Measurements from ENCODE around the gene OR6V1. TPM values are rescaled to one million over a fixed set of nuclear protein-coding genes. Genes with fewer than 3 reads are reported as not detected.

OR6V1 gene
- total RNA-seq, 1 donor from 2014 or later, result not detected

DNA sequence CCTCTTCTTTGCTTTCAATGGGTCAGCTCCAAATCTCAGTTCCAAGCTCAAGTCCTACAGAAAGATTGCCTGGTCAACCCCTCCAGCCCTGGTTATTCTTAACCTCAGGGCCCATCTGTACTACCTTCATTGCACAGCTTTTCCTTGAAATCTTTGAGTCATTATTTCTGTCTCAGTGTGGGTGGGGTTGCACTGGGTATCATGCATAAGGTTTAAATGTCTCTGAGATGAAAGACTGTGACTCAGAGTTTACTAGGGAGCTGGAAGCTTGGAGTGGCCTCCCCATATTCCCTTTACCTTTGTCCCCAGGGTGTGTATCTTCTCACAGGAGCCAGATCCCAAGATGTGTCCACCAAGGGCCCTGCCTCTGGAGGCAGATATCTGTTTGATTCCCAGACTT lies 3.3 kb upstream of the OR6V1 start:
- Mint-ChIP-seq H3K4me1 (ENCODE audit: low read depth, unreplicated experiment) (no peaks in the 10 kb centered on the region), H3K4me3 (ENCODE audit: unreplicated experiment) (no peak overlapping the region), H3K36me3 (ENCODE audit: low read depth, unreplicated experiment) (no peaks in the 10 kb centered on the region), H3K27ac (ENCODE audit: unreplicated experiment) (no peak overlapping the region), H3K9me3 (ENCODE audit: unreplicated experiment) (no peaks in the 10 kb centered on the region), H3K27me3 (ENCODE audit: low read depth, unreplicated experiment) (peaks cover 13% of the 10 kb centered on the region)
- TF ChIP-seq, protein P1, sequence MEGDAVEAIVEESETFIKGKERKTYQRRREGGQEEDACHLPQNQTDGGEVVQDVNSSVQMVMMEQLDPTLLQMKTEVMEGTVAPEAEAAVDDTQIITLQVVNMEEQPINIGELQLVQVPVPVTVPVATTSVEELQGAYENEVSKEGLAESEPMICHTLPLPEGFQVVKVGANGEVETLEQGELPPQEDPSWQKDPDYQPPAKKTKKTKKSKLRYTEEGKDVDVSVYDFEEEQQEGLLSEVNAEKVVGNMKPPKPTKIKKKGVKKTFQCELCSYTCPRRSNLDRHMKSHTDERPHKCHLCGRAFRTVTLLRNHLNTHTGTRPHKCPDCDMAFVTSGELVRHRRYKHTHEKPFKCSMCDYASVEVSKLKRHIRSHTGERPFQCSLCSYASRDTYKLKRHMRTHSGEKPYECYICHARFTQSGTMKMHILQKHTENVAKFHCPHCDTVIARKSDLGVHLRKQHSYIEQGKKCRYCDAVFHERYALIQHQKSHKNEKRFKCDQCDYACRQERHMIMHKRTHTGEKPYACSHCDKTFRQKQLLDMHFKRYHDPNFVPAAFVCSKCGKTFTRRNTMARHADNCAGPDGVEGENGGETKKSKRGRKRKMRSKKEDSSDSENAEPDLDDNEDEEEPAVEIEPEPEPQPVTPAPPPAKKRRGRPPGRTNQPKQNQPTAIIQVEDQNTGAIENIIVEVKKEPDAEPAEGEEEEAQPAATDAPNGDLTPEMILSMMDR (IDR thresholded peaks at IDR 0.05; ENCODE audit: insufficient read depth, low read depth, low read length), result no peak
- no peak for TF ChIP-seq EZH2 (IDR thresholded peaks at IDR 0.05; ENCODE audit: insufficient read depth, low read length)
- H3K4me1 ChIP-seq (ENCODE audit: insufficient read depth, low read length), result no peaks in the 10 kb centered on the region
- no peak for DNase-seq (ENCODE audit: low read depth)
- H3K27me3 ChIP-seq (ENCODE audit: insufficient read depth, low read length), result no peaks in the 10 kb centered on the region
- no peak for FAIRE-seq
- H3K4me2 ChIP-seq (ENCODE audit: low read length), result no peak overlapping the region
- no peak overlapping the region for H3K4me3 ChIP-seq (ENCODE audit: insufficient read depth, low read depth, low read length)
- no peaks in the 10 kb centered on the region for H3K9me3 ChIP-seq (ENCODE audit: insufficient read depth, low read depth, low read length)
- no peak overlapping the region for H2AFZ ChIP-seq (ENCODE audit: low read depth, low read length)
- H3K27ac ChIP-seq (ENCODE audit: low read depth, low read length), result no peak overlapping the region
- no peaks in the 10 kb centered on the region for H3K36me3 ChIP-seq (ENCODE audit: insufficient read depth, low read length)
- H3K79me2 ChIP-seq (ENCODE audit: insufficient read depth, low read length), result no peaks in the 10 kb centered on the region
- no peaks in the 10 kb centered on the region for H4K20me1 ChIP-seq (ENCODE audit: insufficient read depth, low read length)
- no peak overlapping the region for H3K9ac ChIP-seq (ENCODE audit: low read length)

DNA sequence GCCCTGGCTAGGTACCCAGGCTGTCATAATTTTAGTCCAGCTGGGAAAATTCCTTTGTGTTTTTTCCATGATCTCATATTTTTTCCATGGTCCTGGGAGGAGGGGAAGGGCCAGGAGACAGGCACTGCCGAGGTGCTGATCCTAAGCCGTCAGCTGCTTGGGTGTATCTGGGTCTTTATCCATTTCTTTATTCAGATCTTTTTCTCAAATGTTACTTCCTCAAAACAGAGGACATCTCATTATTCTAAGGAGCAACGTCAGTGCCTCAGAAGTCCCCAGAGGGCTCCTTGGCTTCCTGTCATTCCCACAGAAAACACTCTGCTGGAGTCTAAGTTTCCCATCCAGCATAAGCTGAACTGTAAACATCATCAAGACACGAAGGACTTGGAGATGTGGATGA lies 2.8 kb upstream of the OR6V1 start:
- no peak for DNase-seq (ENCODE audit: low read depth)
- Mint-ChIP-seq H3K9me3 (ENCODE audit: unreplicated experiment) (no peaks in the 10 kb centered on the region), H3K36me3 (ENCODE audit: low read depth, unreplicated experiment) (no peaks in the 10 kb centered on the region), H3K27ac (ENCODE audit: unreplicated experiment) (no peak overlapping the region), H3K27me3 (ENCODE audit: low read depth, unreplicated experiment) (peaks cover 13% of the 10 kb centered on the region), H3K4me3 (ENCODE audit: unreplicated experiment) (no peak overlapping the region), H3K4me1 (ENCODE audit: low read depth, unreplicated experiment) (no peaks in the 10 kb centered on the region)
- H3K4me3 ChIP-seq (ENCODE audit: insufficient read depth, low read depth, low read length), result no peak overlapping the region
- H3K79me2 ChIP-seq (ENCODE audit: insufficient read depth, low read length), result no peaks in the 10 kb centered on the region
- H3K4me2 ChIP-seq (ENCODE audit: low read length), result no peak overlapping the region
- H3K4me1 ChIP-seq (ENCODE audit: insufficient read depth, low read length), result no peaks in the 10 kb centered on the region
- no peak overlapping the region for H2AFZ ChIP-seq (ENCODE audit: low read depth, low read length)
- no peaks in the 10 kb centered on the region for H3K9me3 ChIP-seq (ENCODE audit: insufficient read depth, low read depth, low read length)
- no peak for FAIRE-seq
- no peaks in the 10 kb centered on the region for H3K27me3 ChIP-seq (ENCODE audit: insufficient read depth, low read length)
- no peak overlapping the region for H3K9ac ChIP-seq (ENCODE audit: low read length)
- TF ChIP-seq EZH2 (IDR thresholded peaks at IDR 0.05; ENCODE audit: insufficient read depth, low read length), result no peak
- TF ChIP-seq, protein P1 (IDR thresholded peaks at IDR 0.05; ENCODE audit: insufficient read depth, low read depth, low read length), result no peak
- no peak overlapping the region for H3K27ac ChIP-seq (ENCODE audit: low read depth, low read length)
- no peaks in the 10 kb centered on the region for H3K36me3 ChIP-seq (ENCODE audit: insufficient read depth, low read length)
- no peaks in the 10 kb centered on the region for H4K20me1 ChIP-seq (ENCODE audit: insufficient read depth, low read length)

DNA sequence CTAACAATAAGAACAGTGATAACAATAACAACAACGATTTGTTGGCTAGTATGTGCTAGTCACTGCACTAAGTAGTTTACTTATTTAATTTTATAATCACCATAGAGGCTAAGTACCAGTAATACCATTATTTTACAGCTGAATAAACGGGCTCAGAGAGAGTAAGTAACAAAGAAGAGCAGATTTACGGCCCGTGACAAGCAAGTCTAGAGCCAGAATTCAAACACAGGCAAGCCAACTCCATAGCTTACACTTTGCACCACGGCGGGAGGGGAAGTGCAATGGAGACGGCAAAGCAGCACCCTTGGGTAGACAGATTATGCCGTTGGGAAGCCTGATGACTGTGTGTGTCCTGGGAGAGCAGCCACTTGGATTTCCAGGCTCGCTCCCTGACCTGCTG lies 1.2 kb upstream of the OR6V1 start:
- Histone ChIP-seq H3K4me2 (ENCODE audit: low read length) (no peak overlapping the region), H4K20me1 (ENCODE audit: insufficient read depth, low read length) (no peaks in the 10 kb centered on the region), H3K4me1 (ENCODE audit: insufficient read depth, low read length) (no peaks in the 10 kb centered on the region), H3K9ac (ENCODE audit: low read length) (no peak overlapping the region), H3K27me3 (ENCODE audit: insufficient read depth, low read length) (no peaks in the 10 kb centered on the region), H3K79me2 (ENCODE audit: insufficient read depth, low read length) (no peaks in the 10 kb centered on the region), H3K4me3 (ENCODE audit: insufficient read depth, low read depth, low read length) (no peak overlapping the region), H3K36me3 (ENCODE audit: insufficient read depth, low read length) (no peaks in the 10 kb centered on the region), H3K9me3 (ENCODE audit: insufficient read depth, low read depth, low read length) (no peaks in the 10 kb centered on the region), H3K27ac (ENCODE audit: low read depth, low read length) (no peak overlapping the region), H2AFZ (ENCODE audit: low read depth, low read length) (no peak overlapping the region)
- no peaks in the 10 kb centered on the region for H3K36me3 Mint-ChIP-seq (ENCODE audit: low read depth, unreplicated experiment)
- no peak for TF ChIP-seq EZH2 (IDR thresholded peaks at IDR 0.05; ENCODE audit: insufficient read depth, low read length)
- TF ChIP-seq, protein P1 (IDR thresholded peaks at IDR 0.05; ENCODE audit: insufficient read depth, low read depth, low read length), result no peak
- H3K27me3 Mint-ChIP-seq (ENCODE audit: low read depth, unreplicated experiment), result peaks cover 13% of the 10 kb centered on the region
- H3K4me3 Mint-ChIP-seq (ENCODE audit: unreplicated experiment), result no peak overlapping the region
- FAIRE-seq, result no peak
- no peak for DNase-seq (ENCODE audit: low read depth)
- no peaks in the 10 kb centered on the region for H3K4me1 Mint-ChIP-seq (ENCODE audit: low read depth, unreplicated experiment)
- H3K27ac Mint-ChIP-seq (ENCODE audit: unreplicated experiment), result no peak overlapping the region
- H3K9me3 Mint-ChIP-seq (ENCODE audit: unreplicated experiment), result no peaks in the 10 kb centered on the region
